ENCODE data around the gene PCSK4. TPM values are rescaled to one million over a fixed set of nuclear protein-coding genes. Genes with fewer than 3 reads are reported as not detected.
"Not testable (repeated sequence)": the region's sequence is repeated elsewhere in the genome, so short reads cannot be mapped to it uniquely, and the experiment has no call there.

Gene PCSK4
- total RNA-seq, 1 donor from 2014 or later, result 0.53 TPM

DNA sequence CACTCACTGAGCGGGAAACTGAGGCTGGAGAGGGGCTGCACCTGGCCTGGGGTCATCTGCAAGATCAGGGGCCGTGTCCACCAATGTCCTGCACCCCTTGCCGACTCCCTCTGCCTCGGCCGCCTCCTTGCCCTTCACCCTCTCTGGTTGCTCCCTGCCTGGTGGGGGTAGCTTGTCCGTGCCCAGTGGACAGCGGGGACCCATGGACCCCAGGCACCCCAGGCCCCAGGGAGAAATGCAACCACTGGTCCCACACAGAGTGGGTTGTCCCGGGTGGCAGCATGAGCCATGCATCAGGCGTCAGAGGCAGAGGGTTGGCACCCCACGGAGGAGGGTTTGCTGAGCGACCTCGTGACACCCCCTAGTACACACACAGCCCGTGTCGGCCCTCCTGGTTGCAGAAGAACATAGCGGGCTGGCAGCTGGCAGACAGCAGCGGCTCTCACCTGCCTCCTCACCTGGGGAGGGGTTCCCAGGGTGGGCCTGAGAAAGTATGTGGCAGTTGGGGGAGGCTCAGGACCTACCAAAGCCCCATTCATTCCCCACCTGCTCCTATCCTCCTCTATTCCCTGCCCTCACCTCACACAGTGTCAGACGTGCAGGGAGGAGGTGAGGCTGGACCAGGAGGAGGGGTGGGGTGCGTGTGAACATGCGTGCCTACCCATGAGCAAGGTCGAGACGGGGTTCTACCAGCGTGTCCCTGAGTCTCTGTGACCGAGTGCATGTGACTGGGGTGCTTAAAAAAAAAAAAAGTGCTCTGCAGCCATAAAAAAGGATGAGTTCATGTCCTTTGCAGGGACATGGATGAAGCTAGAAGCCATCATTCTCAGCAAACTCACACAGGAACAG, 14.0 kb upstream of the PCSK4 start:
- Histone ChIP-seq H3K4me3 (ENCODE audit: low read depth, low read length) (no peak overlapping the region), H3K36me3 (ENCODE audit: control insufficient read depth, insufficient read depth, low read length) (peaks cover 1% of the 10 kb centered on the region), H3K27me3 (ENCODE audit: control insufficient read depth, insufficient read depth, low read length) (no peaks in the 10 kb centered on the region)
- DNase-seq (ENCODE audit: low read depth) (no peak), FAIRE-seq (no peak)
- TF ChIP-seq CTCF (IDR thresholded peaks at IDR 0.05; ENCODE audit: insufficient read depth, low read length, severe bottlenecking), result no peak

DNA sequence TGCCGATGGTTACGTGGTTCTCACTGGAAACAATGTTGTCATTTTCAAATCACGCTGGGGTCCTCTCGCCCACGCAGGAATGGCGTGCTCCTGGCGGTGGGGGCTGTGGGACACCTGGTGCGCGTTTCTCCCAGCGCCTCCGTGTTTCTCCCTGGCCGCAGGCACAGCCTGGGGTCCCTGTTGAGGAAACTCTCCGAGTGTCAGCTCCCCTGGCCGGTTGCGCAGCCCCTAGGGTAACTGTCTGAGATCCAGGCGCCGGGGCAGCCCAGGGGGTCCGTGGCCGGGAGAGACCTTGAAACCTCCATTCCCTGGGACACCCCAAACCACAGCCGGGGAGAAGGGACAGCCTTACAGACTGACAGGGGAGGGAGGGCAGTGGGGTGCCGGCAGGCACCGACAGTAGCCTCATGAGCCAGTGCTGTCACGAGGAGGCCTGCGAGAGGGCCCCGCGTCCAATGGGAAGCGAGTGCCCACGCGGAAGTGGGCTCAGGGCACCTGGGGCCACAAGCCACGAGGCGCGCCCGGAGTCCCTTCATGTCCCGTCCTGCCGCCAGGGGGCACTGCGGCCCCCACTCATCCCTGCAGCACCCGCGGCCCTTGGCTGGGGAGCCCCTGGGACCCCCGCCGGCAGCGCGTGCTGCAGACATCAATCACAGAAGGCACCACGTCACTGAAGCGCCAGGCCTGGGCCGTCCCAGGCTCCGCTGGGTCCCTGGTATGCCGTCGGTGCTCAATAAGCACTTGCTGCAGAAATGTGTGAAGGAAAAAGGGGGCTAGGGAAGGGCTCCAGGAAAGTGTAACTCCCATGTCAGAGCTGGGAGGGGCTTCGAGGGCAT, 13.2 kb upstream of the PCSK4 start:
- no peak for FAIRE-seq
- peak; percentile 95 for TF ChIP-seq CTCF (IDR thresholded peaks at IDR 0.05; ENCODE audit: insufficient read depth, low read length, severe bottlenecking)
- Histone ChIP-seq H3K27me3 (ENCODE audit: control insufficient read depth, insufficient read depth, low read length) (no peaks in the 10 kb centered on the region), H3K36me3 (ENCODE audit: control insufficient read depth, insufficient read depth, low read length) (peaks cover 1% of the 10 kb centered on the region), H3K4me3 (ENCODE audit: low read depth, low read length) (peak overlapping the region; percentile 1)
- no peak for DNase-seq (ENCODE audit: low read depth)

DNA sequence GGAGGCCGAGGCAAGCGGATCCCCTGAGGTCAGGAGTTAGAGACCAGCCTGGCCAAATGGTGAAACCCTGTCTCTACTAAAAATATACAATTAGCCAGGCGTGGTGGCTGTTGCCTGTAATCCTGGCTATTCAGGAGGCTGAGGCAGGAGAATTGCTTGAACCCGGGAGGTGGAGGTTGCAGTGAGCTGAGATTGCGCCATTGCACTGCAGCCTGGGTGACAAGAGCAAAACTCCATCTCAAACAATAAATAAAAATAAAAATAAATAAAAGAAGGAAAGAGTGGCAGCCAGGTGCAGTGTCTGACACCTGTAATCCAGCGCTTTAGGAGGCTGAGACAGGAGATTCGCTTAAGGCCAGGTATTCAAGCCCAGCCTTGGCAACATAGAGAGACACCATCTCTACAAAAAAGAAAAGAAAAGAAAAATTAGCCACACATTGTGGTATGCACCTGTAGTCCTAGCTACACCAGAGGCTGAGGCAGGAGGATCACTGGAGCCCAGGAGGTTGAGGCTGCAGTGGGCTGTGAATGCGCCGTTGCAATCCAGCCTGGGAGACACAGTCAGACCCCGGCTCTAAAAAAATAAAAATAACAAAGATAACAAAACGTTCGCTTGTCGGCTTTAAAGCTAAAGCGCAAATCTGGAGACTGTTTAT, 12.4 kb upstream of the PCSK4 start:
- FAIRE-seq, result no peak
- Histone ChIP-seq H3K36me3 (ENCODE audit: control insufficient read depth, insufficient read depth, low read length) (peaks cover 1% of the 10 kb centered on the region), H3K4me3 (ENCODE audit: low read depth, low read length) (no peak overlapping the region), H3K27me3 (ENCODE audit: control insufficient read depth, insufficient read depth, low read length) (no peaks in the 10 kb centered on the region)
- no peak for TF ChIP-seq CTCF (IDR thresholded peaks at IDR 0.05; ENCODE audit: insufficient read depth, low read length, severe bottlenecking)
- DNase-seq (ENCODE audit: low read depth), result no peak

GRCh38 chr19:1501200-1501595, 11.0 kb upstream of the PCSK4 start:
- FAIRE-seq, result no peak
- no peak for DNase-seq (ENCODE audit: low read depth)
- no peak for TF ChIP-seq CTCF (IDR thresholded peaks at IDR 0.05; ENCODE audit: insufficient read depth, low read length, severe bottlenecking)

DNA sequence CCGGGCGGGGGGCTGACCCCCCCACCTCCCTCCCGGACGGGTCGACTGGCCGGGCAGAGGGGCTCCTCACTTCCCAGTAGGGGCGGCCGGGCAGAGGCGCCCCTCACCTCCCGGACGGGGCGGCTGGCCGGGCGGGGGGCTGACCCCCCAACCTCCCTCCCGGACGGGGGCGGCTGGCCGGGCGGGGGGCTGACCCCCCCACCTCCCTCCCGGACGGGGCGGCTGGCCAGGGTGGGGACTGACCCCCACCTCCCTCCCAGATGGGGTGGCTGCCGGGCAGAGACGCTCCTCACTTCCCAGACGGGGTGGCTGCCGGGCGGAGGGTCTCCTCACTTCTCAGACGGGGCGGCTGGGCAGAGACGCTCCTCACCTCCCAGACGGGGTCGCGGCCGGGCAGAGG, 9.1 kb upstream of the PCSK4 start:
- not testable (repeated sequence) for FAIRE-seq; H3K27me3 ChIP-seq (ENCODE audit: control insufficient read depth, insufficient read depth, low read length)

More at GRCh38 chr19:1501200-1501595, 11.0 kb upstream of the PCSK4 start:
- no peak overlapping the region for H3K4me3 ChIP-seq (ENCODE audit: low read depth, low read length)
- H3K36me3 ChIP-seq (ENCODE audit: control insufficient read depth, insufficient read depth, low read length), result peaks cover 1% of the 10 kb centered on the region
- H3K27me3 ChIP-seq (ENCODE audit: control insufficient read depth, insufficient read depth, low read length), result no peaks in the 10 kb centered on the region

More for the DNA sequence above, 9.1 kb upstream of the PCSK4 start:
- H3K36me3 ChIP-seq (ENCODE audit: control insufficient read depth, insufficient read depth, low read length); DNase-seq (ENCODE audit: low read depth); H3K4me3 ChIP-seq (ENCODE audit: low read depth, low read length): not testable (repeated sequence)

All from bronchial epithelial cell (primary cell).